IMR-90 (cell line): ENCODE data around the gene SGSM2. TPM values are rescaled to one million over a fixed set of nuclear protein-coding genes. Genes with fewer than 3 reads are reported as not detected.

Source experiments
- ATAC-seq: fragments of 200-7000 bp; cut with Tn5 transposase; 2 replicates; pipeline ENCODE4 v1.9.1; 2020; ENCODE audit warnings: low read depth, mild to moderate bottlenecking, moderate library complexity
- BruUV-seq: library from RNA; stranded (reverse); fragments of 400-500 nt; replicated peaks from 2 replicates; lab custom pipeline; 2021; lab: Mats Ljungman, UMichigan
- CTCF ChIA-PET: fragments of 300-600 bp; formaldehyde crosslinking; extraction: SDS; loops from one replicate; lab custom pipeline; 2021; ENCODE audit warnings: antibody characterized with exemption; lab: Yijun Ruan, JAX
- POLR2A ChIA-PET: fragments of 300-600 bp; sonication (Branson Sonifier 250); formaldehyde crosslinking; loops from one replicate; lab custom pipeline; 2022; ENCODE audit warnings: antibody characterized with exemption; ENCODE audit not compliant: unreplicated experiment; lab: Charles Lee
- DNase-seq: peaks from one replicate; pipeline ENCODE4 v3.0.0; 2013
- H2AFZ ChIP-seq: replicated peaks from 2 replicates; pipeline ENCODE3; 2013; ENCODE audit warnings: low read length, mild to moderate bottlenecking; ENCODE audit not compliant: poor library complexity
- H2AK5ac ChIP-seq: 2 replicates; pipeline ENCODE4 v1.6.1; 2013; ENCODE audit warnings: low read depth, low read length, inconsistent platforms
- H2AK9ac ChIP-seq: replicated peaks from 2 replicates; pipeline ENCODE3; 2013; ENCODE audit warnings: mild to moderate bottlenecking, low read depth, low read length, moderate library complexity; ENCODE audit not compliant: poor library complexity
- H2BK120ac ChIP-seq: 2 replicates; pipeline ENCODE4 v1.6.1; 2013; ENCODE audit warnings: low read depth, low read length, inconsistent platforms
- H2BK15ac ChIP-seq: 3 replicates; pipeline ENCODE4 v1.6.1; 2013; ENCODE audit warnings: low read depth, low read length, inconsistent platforms
- H2BK20ac ChIP-seq: 2 replicates; pipeline ENCODE4 v1.6.1; 2013; ENCODE audit warnings: low read depth, mild to moderate bottlenecking, inconsistent platforms, low read length, moderate library complexity
- H2BK5ac ChIP-seq: 2 replicates; pipeline ENCODE4 v1.6.1; 2013; ENCODE audit warnings: mild to moderate bottlenecking, low read depth, low read length, inconsistent platforms; ENCODE audit not compliant: poor library complexity, severe bottlenecking
- H3K14ac ChIP-seq: replicated peaks from 2 replicates; pipeline ENCODE4 v1.6.1; 2013; ENCODE audit warnings: low read depth, low read length, inconsistent platforms
- H3K18ac ChIP-seq: 2 replicates; pipeline ENCODE4 v1.6.1; 2013; ENCODE audit warnings: low read depth, low read length, control low read depth
- H3K23ac ChIP-seq: 2 replicates; pipeline ENCODE4 v1.6.1; 2013; ENCODE audit warnings: low read depth, low read length, inconsistent platforms
- H3K27ac ChIP-seq: 2 replicates; pipeline ENCODE4 v1.5.1; 2013; ENCODE audit warnings: mild to moderate bottlenecking, control low read depth, low read length; ENCODE audit not compliant: insufficient read depth
- H3K27me3 ChIP-seq: 2 replicates; pipeline ENCODE4 v1.6.1; 2013; ENCODE audit warnings: low read length; ENCODE audit not compliant: control insufficient read depth, insufficient read depth
- H3K36me3 ChIP-seq: 2 replicates; pipeline ENCODE4 v1.6.1; 2013; ENCODE audit warnings: low read length, mixed read lengths; ENCODE audit not compliant: control insufficient read depth, insufficient read depth
- H3K4ac ChIP-seq: 2 replicates; pipeline ENCODE4 v1.6.1; 2013; ENCODE audit warnings: low read depth, low read length, inconsistent platforms
- H3K4me1 ChIP-seq: 2 replicates; pipeline ENCODE4 v1.6.1; 2013; ENCODE audit warnings: low read length, mixed read lengths; ENCODE audit not compliant: control insufficient read depth, insufficient read depth
- H3K4me2 ChIP-seq: 2 replicates; pipeline ENCODE4 v1.6.1; 2013; ENCODE audit warnings: low read depth, mild to moderate bottlenecking, control low read depth, low read length, moderate library complexity
- H3K4me3 ChIP-seq: 2 replicates; pipeline ENCODE4 v1.5.1; 2013; ENCODE audit warnings: low read depth, mild to moderate bottlenecking, control low read depth, low read length, moderate library complexity; ENCODE audit not compliant: insufficient read depth
- H3K56ac ChIP-seq: 2 replicates; pipeline ENCODE4 v1.6.1; 2013; ENCODE audit warnings: low read length, inconsistent platforms; ENCODE audit not compliant: insufficient read depth; ENCODE audit errors: extremely low read depth
- H3K79me1 ChIP-seq, 2 experiments: 2 replicates each; pipeline ENCODE4 v1.6.1; 2013; ENCODE audit warnings: low read length in 2 of 2, inconsistent platforms in 1 of 2, low read depth in 1 of 2
- H3K9ac ChIP-seq: 2 replicates; pipeline ENCODE4 v1.6.1; 2013; ENCODE audit warnings: low read depth, low read length, control low read depth
- H3K9me1 ChIP-seq: 2 replicates; pipeline ENCODE4 v1.6.1; 2013; ENCODE audit warnings: low read length, inconsistent platforms; ENCODE audit not compliant: insufficient read depth
- H3K9me3 ChIP-seq: 2 replicates; pipeline ENCODE4 v1.6.1; 2013; ENCODE audit warnings: low read length; ENCODE audit not compliant: control insufficient read depth, insufficient read depth
- H4K20me1 ChIP-seq: 2 replicates; pipeline ENCODE4 v1.6.1; 2013; ENCODE audit warnings: low read length, inconsistent platforms; ENCODE audit not compliant: insufficient read depth
- H4K5ac ChIP-seq: 2 replicates; pipeline ENCODE4 v1.6.1; 2013; ENCODE audit warnings: mild to moderate bottlenecking, low read depth, low read length, control low read depth
- H4K8ac ChIP-seq, 2 experiments: 2 replicates each; pipeline ENCODE4 v1.6.1; 2013; ENCODE audit warnings: low read depth in 2 of 2, low read length in 2 of 2, control low read depth in 1 of 2, inconsistent platforms in 1 of 2
- H4K91ac ChIP-seq: 2 replicates; pipeline ENCODE4 v1.6.1; 2013; ENCODE audit warnings: low read depth, low read length, inconsistent platforms; ENCODE audit not compliant: insufficient read depth
- BHLHE40 ChIP-seq: fragments of 150-350 bp; IDR thresholded peaks from 2 replicates; pipeline ENCODE4 v1.6.1; 2016; ENCODE audit warnings: mild to moderate bottlenecking, low read depth, low read length
- CEBPB ChIP-seq: IDR thresholded peaks from 2 replicates; pipeline ENCODE4 v1.6.1; 2012; ENCODE audit warnings: low read depth, low read length, improper control_type of control experiment
- CHD1 ChIP-seq: IDR thresholded peaks from 2 replicates; pipeline ENCODE4 v1.6.1; 2012; ENCODE audit warnings: low read depth, low read length, improper control_type of control experiment
- FOS ChIP-seq: fragments of 150-350 bp; IDR thresholded peaks from 2 replicates; pipeline ENCODE4 v1.6.1; 2016; ENCODE audit warnings: low read depth, low read length
- MAFK ChIP-seq: IDR thresholded peaks from 2 replicates; pipeline ENCODE4 v1.6.1; 2012; ENCODE audit warnings: low read depth, low read length, improper control_type of control experiment
- MAZ ChIP-seq: IDR thresholded peaks from 2 replicates; pipeline ENCODE4 v1.6.1; 2012; ENCODE audit warnings: low read depth, mild to moderate bottlenecking, low read length, improper control_type of control experiment, moderate library complexity, borderline replicate concordance
- MXI1 ChIP-seq: IDR thresholded peaks from 2 replicates; pipeline ENCODE4 v1.6.1; 2012; ENCODE audit warnings: low read depth, mild to moderate bottlenecking, low read length, moderate library complexity, borderline replicate concordance
- NFE2L2 ChIP-seq: fragments of 150-350 bp; IDR thresholded peaks from 2 replicates; pipeline ENCODE4 v1.6.1; 2016; ENCODE audit warnings: low read depth, mild to moderate bottlenecking, low read length
- POLR2A ChIP-seq: IDR thresholded peaks from 2 replicates; pipeline ENCODE4 v1.6.1; 2012; ENCODE audit warnings: mild to moderate bottlenecking, low read depth, low read length
- RAD21 ChIP-seq: IDR thresholded peaks from 2 replicates; pipeline ENCODE4 v1.6.1; 2012; ENCODE audit warnings: low read length, improper control_type of control experiment
- RCOR1 ChIP-seq: IDR thresholded peaks from 2 replicates; pipeline ENCODE4 v1.6.1; 2012; ENCODE audit warnings: mild to moderate bottlenecking, low read length, improper control_type of control experiment; ENCODE audit not compliant: insufficient replicate concordance
- RFX5 ChIP-seq: IDR thresholded peaks from 2 replicates; pipeline ENCODE4 v1.8.0; 2012; ENCODE audit warnings: low read depth, mild to moderate bottlenecking, low read length, moderate library complexity
- SMC3 ChIP-seq: fragments of 150-350 bp; IDR thresholded peaks from 2 replicates; pipeline ENCODE4 v1.6.1; 2016; ENCODE audit warnings: low read depth, mild to moderate bottlenecking, antibody characterized with exemption, low read length, moderate library complexity
- WGBS, 2 experiments: methylation state at CpG; one replicate each; pipeline versions ENCODE4 v1.1.5 to v1.1.7; 2013; ENCODE audit warnings: missing lambda C conversion rate in 2 of 2; ENCODE audit not compliant: insufficient read length in 1 of 2; ENCODE audit errors: extremely low coverage in 2 of 2; 5-methylcytosine and 5-hydroxymethylcytosine counted together
- dilution Hi-C: fragments of 300-500 bp; cut with HindIII; formaldehyde crosslinking; loops from one replicate; pipeline ENCODE4 v1.14.3; 2018; ENCODE audit warnings: low sequenced_read_pairs; ENCODE audit not compliant: unreplicated experiment
- in situ Hi-C: fragments of 300-500 bp; cut with MboI; formaldehyde crosslinking; loops from 3 replicates; pipeline ENCODE4 v1.14.3; 2019; ENCODE audit warnings: low sequenced_read_pairs, inconsistent platforms, mixed read lengths
- intact Hi-C: fragments of 100-400 bp; cut with micrococcal nuclease; formaldehyde crosslinking; loops from 2 replicates; pipeline ENCODE4 v1.10.0; 2022
- polyA plus RNA-seq, 3 experiments: library from polyadenylated mRNA; depleted of rRNA; stranded (reverse); fragments of >200 nt; gene quantifications; 2 replicates each; pipeline ENCODE4 v1.2.3, GENCODE V29; 2012; ENCODE audit warnings: low replicate concordance in 1 of 3
- total RNA-seq: library from RNA; depleted of rRNA; stranded (reverse); fragments of >200 nt; gene quantifications from 2 replicates; pipeline ENCODE4 v1.2.3, GENCODE V29; 2012
- TF ChIP-seq, protein P1 (sequence below): conservative IDR thresholded peaks from 2 replicates; pipeline ENCODE4 v1.5.1; 2012; ENCODE audit warnings: mild to moderate bottlenecking, low read depth, low read length, improper control_type of control experiment
- TF ChIP-seq, protein P2 (sequence below): fragments of 150-350 bp; IDR thresholded peaks from 2 replicates; pipeline ENCODE4 v1.6.1; 2017; ENCODE audit warnings: mild to moderate bottlenecking, antibody characterized with exemption, low read length, low read depth
- TF ChIP-seq, protein P3 (sequence below): fragments of 150-350 bp; IDR thresholded peaks from 2 replicates; pipeline ENCODE4 v1.6.1; 2016; ENCODE audit warnings: low read depth, mild to moderate bottlenecking, low read length, moderate library complexity, borderline replicate concordance

The SGSM2 gene
- total and polyA plus RNA-seq, 2 of the 4 experiments (the other 2 are of a cell fraction) = 13.6 to 81.2 TPM

DNA sequence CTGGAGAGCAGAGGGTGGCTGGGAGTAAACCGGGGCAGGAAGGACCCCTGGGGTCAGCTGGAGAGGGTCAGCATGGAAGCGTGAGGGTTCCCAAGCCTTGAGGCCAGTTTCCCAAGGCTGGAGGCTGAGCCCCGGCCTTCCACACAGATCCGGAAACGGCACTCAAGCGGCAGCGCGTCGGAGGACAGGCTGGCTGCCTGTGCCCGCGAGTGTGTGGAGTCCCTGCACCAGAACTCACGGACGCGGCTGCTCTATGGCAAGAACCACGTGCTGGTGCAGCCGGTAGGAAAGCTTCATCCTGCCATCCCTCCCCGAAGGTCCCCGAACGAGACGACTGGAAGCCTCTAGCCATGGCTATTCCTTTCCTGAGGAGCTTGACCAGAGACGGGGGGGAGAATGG lies 26.0 kb downstream of the SGSM2 start:
- H2BK120ac ChIP-seq = no peak overlapping the region
- H3K4ac ChIP-seq = no peak overlapping the region
- no peak overlapping the region for H3K27ac ChIP-seq
- H3K4me3 ChIP-seq = no peak overlapping the region
- ChIA-PET POLR2A (interaction anchor here (0.7 kb wide), 1 partner anchor 30 kb away, joined by 3 read pairs; no protein-coding TSS in a partner anchor), CTCF (no interaction called here)
- no TSS peak for BruUV-seq
- no peak overlapping the region for H4K8ac ChIP-seq
- peaks cover 6% of the 10 kb centered on the region for H3K4me1 ChIP-seq
- no peak overlapping the region for H3K14ac ChIP-seq
- TF ChIP-seq, protein P1, sequence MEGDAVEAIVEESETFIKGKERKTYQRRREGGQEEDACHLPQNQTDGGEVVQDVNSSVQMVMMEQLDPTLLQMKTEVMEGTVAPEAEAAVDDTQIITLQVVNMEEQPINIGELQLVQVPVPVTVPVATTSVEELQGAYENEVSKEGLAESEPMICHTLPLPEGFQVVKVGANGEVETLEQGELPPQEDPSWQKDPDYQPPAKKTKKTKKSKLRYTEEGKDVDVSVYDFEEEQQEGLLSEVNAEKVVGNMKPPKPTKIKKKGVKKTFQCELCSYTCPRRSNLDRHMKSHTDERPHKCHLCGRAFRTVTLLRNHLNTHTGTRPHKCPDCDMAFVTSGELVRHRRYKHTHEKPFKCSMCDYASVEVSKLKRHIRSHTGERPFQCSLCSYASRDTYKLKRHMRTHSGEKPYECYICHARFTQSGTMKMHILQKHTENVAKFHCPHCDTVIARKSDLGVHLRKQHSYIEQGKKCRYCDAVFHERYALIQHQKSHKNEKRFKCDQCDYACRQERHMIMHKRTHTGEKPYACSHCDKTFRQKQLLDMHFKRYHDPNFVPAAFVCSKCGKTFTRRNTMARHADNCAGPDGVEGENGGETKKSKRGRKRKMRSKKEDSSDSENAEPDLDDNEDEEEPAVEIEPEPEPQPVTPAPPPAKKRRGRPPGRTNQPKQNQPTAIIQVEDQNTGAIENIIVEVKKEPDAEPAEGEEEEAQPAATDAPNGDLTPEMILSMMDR = no peak
- TF ChIP-seq MXI1 = no peak
- no peak for TF ChIP-seq NFE2L2
- TF ChIP-seq RAD21 = no peak
- TF ChIP-seq MAFK = no peak
- TF ChIP-seq RFX5 = no peak
- no peak for TF ChIP-seq BHLHE40
- TF ChIP-seq MAZ = no peak
- TF ChIP-seq CHD1 = no peak
- TF ChIP-seq, protein P2, sequence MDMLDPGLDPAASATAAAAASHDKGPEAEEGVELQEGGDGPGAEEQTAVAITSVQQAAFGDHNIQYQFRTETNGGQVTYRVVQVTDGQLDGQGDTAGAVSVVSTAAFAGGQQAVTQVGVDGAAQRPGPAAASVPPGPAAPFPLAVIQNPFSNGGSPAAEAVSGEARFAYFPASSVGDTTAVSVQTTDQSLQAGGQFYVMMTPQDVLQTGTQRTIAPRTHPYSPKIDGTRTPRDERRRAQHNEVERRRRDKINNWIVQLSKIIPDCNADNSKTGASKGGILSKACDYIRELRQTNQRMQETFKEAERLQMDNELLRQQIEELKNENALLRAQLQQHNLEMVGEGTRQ = no peak
- TF ChIP-seq SMC3 = no peak
- TF ChIP-seq, protein P3, sequence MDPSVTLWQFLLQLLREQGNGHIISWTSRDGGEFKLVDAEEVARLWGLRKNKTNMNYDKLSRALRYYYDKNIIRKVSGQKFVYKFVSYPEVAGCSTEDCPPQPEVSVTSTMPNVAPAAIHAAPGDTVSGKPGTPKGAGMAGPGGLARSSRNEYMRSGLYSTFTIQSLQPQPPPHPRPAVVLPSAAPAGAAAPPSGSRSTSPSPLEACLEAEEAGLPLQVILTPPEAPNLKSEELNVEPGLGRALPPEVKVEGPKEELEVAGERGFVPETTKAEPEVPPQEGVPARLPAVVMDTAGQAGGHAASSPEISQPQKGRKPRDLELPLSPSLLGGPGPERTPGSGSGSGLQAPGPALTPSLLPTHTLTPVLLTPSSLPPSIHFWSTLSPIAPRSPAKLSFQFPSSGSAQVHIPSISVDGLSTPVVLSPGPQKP = no peak
- TF ChIP-seq RCOR1 = no peak
- no peak for TF ChIP-seq POLR2A
- TF ChIP-seq CEBPB = no peak
- TF ChIP-seq FOS = no peak
- no peak overlapping the region for H2BK15ac ChIP-seq
- H3K79me1 ChIP-seq = peaks cover 0 to 8% of the 10 kb centered on the region in 2 experiments; a peak in 1 of 4 replicates
- no peak overlapping the region for H2BK20ac ChIP-seq
- no peak overlapping the region for H3K56ac ChIP-seq
- no peaks in the 10 kb centered on the region for H3K9me3 ChIP-seq
- 96% methylated on average over 11 of the region's 21 CpGs; no CpG with 5 or more reads in 1 of the 2 experiments for WGBS, 2 experiments
- no peak overlapping the region for H2AK9ac ChIP-seq
- no peak for DNase-seq
- no peak overlapping the region for H3K4me2 ChIP-seq
- H2BK5ac ChIP-seq = no peak overlapping the region
- H3K9me1 ChIP-seq = peaks cover 15% of the 10 kb centered on the region
- H4K91ac ChIP-seq = no peak overlapping the region
- peaks cover 24% of the 10 kb centered on the region for H4K20me1 ChIP-seq
- dilution Hi-C loops (no loop called here), intact Hi-C loops (no loop called here), in situ Hi-C loops (no loop called here)
- H3K9ac ChIP-seq = no peak overlapping the region
- H3K27me3 ChIP-seq = no peaks in the 10 kb centered on the region
- H3K36me3 ChIP-seq = peaks cover 44% of the 10 kb centered on the region
- ATAC-seq = no peak
- H2AK5ac ChIP-seq = no peak overlapping the region
- H3K23ac ChIP-seq = no peak overlapping the region
- H4K5ac ChIP-seq = no peak overlapping the region
- no peak overlapping the region for H2AFZ ChIP-seq
- H3K18ac ChIP-seq = no peak overlapping the region
